ENCODE measurements around the gene SH2D4B. TPM values are rescaled to one million over a fixed set of nuclear protein-coding genes. Genes with fewer than 3 reads are reported as not detected.

SH2D4B gene
- total RNA-seq, 1 donor from 2014 or later = 1.2 TPM

DNA sequence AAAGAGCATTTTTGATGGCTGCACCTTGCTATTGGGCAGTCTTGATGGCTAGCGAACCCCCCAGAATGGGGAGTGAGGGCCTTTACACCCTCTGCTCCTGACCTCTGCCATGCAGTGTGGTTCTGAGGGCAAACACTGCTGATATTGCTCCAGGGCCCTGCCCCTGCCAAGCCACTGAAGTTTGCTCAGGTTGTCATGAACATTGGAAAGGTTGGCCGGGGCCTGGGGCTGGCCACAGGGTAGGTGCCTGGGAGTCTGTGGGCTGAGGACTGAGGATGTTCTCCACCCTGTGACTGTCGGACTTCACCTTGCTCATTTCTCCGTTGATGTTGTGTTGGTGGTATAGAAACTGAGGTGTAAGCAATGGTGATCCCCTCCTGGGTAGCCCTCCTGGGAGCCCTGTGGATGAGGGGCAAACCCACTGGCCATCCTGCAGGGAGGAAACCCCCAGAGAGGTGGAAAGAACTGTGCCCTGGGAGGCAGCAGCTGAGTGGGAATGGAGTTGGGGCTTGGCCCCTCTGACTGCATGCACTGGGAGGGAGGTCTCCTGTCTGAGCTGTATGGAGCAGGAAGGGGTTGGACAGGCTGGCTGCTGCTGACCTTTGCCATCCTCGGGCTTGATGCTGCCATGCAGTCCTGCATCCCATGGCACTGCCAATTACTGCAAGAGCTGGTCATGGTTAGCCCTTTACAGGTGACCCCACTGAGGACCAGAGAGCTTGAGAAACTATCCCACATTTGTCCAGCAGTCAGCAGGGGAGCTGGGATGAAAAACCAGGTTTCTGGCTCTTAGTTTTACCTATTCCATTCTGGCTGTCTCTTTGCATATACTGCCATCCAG lies 77.1 kb downstream of the SH2D4B start:
- FAIRE-seq (no peak), DNase-seq (ENCODE audit: low spot score in 2 of 2) (no peak)

DNA sequence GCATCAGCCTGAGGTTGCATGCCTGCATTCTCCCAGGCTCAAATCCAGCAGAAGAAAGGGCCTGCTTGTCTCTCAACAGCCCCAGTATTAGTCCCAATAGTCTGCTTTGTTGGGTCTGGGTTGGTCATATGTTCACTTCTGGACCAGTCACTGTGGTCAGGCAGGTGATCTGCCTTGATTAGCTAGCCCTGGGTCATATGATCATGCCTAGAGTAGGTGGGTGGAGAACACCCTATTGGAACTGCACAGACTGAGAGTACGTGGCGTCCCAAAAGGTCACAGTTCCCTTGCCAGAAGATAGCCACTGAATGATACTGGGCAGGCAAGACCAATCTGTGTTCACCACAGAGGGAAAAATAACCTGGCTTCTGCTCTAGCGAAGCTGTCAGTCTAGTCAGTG lies 80.1 kb downstream of the SH2D4B start:
- FAIRE-seq = no peak
- DNase-seq (ENCODE audit: low spot score in 2 of 2) = no peak

DNA sequence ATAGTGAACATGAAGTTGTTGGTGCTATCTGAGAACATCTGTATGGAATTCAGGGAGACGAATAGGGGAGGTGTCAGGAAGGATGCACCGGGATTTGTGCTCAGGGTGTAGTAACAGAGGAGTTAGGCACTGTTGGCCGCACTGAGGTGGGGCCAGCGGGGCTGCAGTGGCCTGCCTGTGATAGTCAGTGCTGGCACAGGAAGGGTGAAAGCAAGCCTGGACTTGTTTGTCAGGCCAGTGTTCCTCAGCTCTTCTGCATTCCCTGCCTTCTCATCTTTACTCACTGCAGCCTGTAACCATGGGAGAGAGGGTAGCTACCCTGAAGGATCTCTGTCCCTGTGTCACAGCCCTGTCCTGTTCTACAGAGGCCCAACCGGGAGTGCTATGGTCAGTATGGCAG lies 81.3 kb downstream of the SH2D4B start:
- FAIRE-seq (no peak), DNase-seq (ENCODE audit: low spot score in 2 of 2) (no peak)

DNA sequence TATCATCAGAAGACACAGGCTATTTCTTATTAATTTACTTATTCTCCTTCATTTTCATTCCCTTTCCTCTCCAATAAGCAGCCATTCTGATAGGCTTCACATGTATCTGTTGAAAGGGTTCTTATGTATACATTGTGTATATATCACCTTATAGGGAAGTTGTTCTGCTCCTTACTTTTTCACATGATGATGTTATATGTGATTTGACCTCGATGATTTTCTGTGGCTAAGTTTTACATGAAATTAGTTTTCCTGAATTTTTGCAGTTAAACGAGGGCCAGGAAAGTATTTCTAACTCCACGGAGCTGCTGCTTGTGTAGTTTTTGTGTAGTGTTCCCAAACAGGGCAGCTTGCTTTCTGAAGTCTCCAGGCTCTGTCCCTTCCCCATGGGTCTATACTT lies 84.5 kb downstream of the SH2D4B start:
- DNase-seq (ENCODE audit: low spot score in 2 of 2) (no peak), FAIRE-seq (no peak)

DNA sequence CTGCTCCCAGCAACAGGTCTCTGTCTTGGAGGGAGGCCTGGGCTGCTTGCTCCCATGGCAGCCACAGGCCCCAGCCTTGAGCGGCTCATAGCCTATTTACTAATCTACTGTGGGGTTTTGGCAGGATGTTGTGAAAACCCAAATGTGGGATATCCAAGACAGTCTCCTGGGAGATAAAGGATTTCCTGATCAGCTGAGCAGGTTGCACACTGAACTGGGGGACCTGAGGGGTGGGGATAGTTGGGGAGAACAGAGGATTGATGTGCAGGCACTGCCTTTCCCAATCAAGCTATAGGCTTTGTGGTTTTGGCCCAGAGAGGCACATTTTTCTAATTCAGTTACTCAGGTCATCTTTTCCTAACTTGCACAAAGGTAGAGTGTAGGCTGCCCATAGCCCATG lies 92.6 kb downstream of the SH2D4B start:
- FAIRE-seq (no peak), DNase-seq (ENCODE audit: low spot score in 2 of 2) (no peak)

DNA sequence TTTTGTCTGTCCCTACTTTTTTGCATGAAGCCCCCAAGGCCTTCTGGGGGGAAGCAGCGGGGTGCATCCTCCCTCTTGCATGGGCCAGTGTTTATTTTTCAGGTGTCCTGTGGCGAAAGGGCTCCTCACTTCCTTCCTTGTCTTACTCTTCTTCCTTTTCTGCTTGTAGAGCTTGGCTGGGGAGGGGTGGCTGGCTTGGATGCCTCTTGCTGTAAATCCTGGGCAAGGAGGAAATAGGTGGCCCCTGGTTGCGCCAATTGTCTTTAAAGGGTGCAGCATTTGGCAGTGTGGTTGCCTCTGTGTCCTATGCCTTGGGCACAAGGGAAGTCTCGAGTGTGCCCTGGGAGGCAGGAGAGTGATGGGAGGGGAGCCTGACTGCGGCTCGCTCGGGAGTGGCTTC lies 95.0 kb downstream of the SH2D4B start:
- DNase-seq (ENCODE audit: low spot score in 2 of 2) = no peak
- FAIRE-seq = no peak

DNA sequence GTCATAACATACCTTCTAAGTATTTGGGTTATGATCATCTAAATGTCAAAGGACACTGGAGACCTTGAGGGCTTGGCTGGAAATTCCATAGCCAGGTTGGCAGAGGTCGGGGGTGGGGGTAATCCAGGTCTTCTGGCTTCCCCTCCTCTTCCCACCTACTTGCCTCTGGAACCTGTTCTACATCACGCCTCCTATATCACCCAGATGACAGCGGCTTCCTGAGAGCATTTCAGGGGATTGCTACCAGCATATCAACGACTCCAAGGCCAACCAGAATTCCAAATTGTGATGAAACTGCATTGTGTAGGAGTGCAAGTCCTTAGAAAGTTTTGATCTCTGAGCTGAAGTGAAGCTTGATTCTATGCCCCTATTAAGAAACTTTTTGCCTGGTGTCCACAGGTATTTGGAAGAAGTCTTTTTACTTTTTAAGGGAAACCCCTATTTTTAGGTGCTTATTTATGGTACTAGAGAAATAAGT lies 95.7 kb downstream of the SH2D4B start:
- FAIRE-seq = no peak

DNA sequence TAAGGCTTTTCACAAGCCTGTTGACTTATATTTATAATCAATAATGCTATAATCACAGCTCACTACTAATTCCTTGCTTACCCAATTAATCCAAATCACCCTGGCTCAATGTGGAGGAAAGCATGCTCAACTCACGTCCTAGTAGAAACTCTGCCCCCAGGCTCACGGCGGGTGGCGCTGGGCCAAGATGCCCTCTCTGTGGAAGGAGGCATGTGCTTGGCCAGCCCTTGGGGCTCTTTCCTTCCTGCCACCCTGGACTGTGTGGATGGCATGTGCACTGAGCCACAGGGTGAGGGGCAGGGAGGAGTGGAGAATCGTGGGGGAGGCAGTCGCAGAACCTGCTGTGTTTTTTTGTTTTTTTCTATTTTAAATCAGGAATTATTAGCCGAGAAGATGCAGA lies 96.2 kb downstream of the SH2D4B start:
- DNase-seq (ENCODE audit: low spot score in 2 of 2) (no peak), FAIRE-seq (no peak)

More for the DNA sequence above, 95.7 kb downstream of the SH2D4B start:
- DNase-seq (ENCODE audit: low spot score in 2 of 2) = no peak

DNA sequence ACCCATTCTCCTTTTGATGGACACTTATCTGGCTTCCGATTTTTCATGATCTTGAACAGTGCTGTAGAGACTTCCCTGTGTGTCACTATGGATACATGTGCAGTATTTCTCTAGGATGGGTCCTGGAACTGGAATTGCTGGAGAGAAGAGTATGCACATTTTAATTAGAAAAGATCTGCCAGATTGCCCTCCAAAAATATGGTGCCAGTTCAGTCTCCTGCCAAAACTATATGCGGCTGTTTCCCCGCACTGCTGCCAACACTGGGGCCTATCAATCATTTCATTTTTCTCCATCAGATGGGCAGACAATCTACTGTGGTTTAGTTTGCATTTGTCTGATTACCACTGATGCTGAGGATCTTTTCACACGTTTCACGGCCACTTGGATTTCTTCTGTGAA lies 105.0 kb downstream of the SH2D4B start:
- FAIRE-seq (no peak), DNase-seq (ENCODE audit: low spot score in 2 of 2) (no peak)

DNA sequence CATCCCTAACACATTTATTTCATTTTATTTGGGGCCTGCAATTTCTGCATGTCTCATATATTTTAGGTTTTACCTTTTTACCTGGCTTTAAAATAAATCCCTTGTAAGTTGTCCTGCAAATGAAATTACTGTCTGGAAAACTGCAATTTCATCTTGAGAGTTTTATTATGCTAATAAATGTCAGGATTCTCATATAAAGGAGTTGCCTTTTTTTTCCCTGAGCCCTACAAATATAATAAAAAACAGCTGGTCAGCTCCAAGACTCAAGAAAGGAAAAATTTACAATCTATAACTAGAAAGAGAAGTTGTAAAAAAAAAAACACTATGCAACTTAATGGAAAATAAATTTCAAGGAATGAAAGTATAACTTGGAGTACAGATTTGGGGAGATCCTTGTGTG lies 108.7 kb downstream of the SH2D4B start:
- FAIRE-seq = no peak
- DNase-seq (ENCODE audit: low spot score in 2 of 2) = no peak

DNA sequence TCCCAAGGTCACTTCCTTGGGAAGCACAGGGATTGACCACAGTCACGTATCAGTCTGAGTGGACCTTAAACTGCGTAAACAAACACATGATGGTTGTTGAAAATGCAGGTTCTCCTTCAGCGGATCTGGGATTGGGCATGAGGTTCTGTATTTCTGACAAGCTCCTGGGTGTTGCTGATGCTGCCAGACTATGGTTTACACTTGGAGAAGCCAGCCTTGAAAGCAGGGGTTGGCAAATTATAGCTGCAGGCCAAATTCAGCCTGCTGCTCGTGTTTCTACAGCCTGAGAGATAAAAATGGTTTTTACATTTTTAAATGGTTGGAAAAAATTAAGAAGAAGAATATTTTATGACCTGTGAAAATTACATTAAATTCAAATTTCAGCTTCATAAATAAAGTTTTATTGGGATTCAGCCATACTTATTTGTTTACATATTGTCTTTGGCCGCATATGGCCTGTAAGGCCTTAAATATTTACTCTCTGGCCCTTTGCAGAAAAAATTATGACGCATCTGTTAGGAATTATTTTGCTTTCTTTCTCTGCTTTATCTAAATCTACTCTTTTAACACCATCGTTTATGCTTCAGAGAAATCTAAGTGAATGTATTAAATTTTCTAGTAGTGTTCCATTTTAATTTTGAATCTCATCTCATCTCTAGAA lies 109.6 kb downstream of the SH2D4B start:
- no peak for FAIRE-seq

DNA sequence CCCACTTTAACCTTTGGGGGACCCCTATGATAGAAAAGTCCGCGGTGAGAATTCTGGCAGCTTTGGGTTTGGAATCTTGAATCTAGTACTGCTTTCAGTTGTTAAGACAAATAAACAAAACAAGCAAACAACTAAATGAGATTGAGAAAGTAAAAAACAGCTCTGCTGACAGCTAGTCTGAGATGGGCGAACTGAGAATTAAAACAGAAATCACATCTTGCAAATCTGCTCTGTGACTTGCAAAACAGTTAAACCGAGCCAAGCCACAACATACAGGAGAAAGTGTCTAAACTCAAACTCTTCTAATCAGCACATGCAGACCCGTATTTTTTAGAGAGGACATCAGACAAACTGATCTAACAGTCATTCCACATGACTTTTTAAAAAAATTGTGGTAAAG lies 110.4 kb downstream of the SH2D4B start:
- FAIRE-seq (no peak), DNase-seq (ENCODE audit: low spot score in 2 of 2) (no peak)

More for the DNA sequence above, 109.6 kb downstream of the SH2D4B start:
- DNase-seq (ENCODE audit: low spot score in 2 of 2) = no peak

DNA sequence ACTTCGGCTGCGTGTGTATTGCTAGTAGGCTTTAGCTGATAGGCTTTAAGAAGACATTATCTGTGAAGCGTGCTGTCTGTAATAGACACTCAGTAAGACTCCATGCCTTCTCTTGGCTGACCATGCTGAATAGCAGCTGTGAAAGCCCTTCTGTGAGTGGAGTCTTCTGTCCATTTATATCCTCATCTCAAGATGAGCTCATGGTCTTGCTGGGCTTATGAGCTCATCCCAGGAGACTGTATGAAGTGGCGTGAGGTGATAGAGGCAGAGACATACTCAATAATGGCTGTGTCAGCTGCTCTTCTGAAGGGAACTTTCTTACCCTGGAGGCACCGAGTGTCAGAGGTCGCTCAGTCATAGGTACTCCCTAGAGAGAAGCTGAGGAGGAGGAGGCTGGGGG lies 111.5 kb downstream of the SH2D4B start:
- FAIRE-seq = no peak
- no peak for DNase-seq (ENCODE audit: low spot score in 2 of 2)

DNA sequence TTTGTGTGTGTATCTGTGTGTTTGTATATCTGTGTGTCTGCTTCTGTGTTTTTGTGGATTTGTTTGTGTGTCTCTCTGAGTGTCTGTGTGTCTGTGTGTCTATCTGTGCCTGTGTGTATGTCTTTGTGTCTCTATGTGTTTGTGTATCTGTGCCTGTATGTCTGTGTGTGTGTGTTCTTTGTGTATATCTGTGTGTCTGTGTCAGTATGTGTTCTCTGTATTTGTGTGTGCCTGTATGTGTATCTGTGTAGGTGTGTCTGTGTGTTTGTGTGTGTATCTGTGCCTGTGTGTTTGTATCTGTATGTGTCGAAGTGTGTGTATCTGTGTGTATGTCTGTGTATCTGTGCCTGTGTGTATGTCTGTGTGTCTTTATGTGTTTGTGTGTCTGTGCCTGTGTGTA lies 118.2 kb downstream of the SH2D4B start:
- DNase-seq (ENCODE audit: low spot score in 2 of 2) (no peak), FAIRE-seq (no peak)

DNA sequence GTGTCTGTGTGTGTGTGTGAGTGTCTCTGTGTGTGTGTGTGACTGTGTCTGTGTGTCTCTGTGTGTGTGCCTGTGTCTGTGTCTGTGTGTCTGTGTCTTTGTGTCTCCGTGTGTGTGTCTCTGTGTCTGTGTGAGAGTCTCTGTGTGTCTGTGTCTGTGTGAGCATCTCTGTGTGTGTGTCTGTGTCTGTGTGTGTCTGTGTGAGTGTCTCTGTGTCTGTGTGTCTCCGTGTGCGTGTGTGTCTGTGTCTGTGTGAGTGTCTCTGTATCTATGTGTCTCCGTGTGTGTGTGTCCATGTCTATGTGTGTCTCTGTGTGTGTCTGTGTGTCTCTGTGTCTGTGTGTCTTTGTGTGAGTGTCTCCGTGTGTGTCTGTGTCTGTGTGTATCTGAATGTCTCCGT lies 120.4 kb downstream of the SH2D4B start:
- no peak for FAIRE-seq
- no peak for DNase-seq (ENCODE audit: low spot score in 2 of 2)

DNA sequence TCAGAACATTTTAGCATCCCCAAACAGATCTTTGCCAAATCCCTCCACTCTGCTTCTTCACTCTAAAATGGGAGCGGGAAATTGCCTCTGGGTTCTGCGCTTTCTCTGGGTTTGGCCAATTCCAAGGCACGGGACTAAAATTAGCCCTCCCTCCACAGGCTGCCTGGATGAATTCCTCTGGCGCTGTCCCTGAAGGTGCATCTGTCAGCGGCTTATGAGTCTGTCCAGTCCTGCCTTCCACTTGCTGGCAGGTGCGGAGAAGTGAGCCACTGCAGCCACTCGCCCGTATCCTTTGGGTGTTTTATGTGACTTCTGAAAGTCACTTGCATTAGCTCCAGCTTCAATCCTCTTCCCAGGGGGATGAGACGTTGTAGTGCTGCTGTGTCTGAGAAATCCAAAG lies 121.6 kb downstream of the SH2D4B start:
- no peak for DNase-seq (ENCODE audit: low spot score in 2 of 2)
- FAIRE-seq = no peak

DNA sequence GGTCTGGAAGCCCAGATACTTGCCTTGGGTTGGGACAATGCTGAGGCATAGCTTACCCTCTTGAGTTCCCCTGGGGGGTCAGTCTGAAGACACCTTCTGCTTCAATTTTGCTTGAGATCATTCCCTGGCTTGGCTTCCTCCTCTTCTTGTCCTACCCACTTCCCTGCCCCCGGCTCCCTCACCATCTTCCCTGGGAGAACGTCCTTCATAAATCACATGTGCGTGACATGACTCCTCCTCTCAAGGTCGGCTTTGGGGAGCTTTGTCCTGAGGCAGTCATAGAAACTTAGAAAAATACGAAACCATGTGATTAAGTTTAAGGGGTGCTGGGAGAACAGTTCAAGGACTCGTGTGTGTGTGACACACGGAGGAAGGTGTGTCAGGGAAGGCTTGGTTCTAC lies 122.6 kb downstream of the SH2D4B start:
- DNase-seq (ENCODE audit: low spot score in 2 of 2) (no peak), FAIRE-seq (no peak)

DNA sequence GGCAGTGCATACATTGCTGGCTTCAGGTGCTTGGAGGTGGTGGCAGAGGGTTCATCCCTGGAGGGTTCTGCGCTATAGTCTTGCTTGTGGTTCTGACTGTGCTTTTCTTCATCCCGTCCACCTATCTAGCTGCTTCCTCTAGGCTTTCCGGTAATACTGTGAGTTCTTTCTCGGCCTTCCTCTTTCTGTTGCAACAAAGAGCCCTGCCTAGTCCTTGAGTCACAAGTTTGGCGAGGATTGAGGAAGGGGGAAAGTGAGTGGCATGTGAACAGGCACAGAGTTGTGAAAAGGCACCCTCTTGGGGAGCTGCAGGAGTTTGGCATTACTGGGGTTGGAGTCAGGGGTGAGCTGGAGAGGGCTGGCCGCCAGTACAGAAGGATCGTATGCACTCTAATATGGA lies 123.0 kb downstream of the SH2D4B start:
- DNase-seq (ENCODE audit: low spot score in 2 of 2) = no peak
- FAIRE-seq = no peak

DNA sequence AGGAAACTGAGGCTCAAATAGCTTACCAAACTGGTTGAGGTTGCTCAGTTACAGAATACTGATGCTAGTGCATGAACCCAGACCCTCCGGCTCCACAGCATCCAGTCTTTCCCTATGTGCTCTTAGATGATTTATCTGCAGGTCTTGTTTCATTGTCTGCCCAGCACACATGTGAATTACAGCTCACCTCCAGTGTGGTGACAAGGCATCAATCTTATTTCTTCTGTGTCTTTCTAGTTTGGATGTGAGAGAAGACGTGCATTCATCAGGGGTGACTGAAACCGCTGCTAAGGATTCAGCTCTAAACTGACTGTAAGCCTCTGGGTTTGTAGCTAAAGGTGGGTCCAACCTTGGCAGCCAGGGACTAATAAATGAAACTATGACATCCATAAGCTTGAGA lies 123.8 kb downstream of the SH2D4B start:
- DNase-seq (ENCODE audit: low spot score in 2 of 2) = no peak
- FAIRE-seq = no peak

DNA sequence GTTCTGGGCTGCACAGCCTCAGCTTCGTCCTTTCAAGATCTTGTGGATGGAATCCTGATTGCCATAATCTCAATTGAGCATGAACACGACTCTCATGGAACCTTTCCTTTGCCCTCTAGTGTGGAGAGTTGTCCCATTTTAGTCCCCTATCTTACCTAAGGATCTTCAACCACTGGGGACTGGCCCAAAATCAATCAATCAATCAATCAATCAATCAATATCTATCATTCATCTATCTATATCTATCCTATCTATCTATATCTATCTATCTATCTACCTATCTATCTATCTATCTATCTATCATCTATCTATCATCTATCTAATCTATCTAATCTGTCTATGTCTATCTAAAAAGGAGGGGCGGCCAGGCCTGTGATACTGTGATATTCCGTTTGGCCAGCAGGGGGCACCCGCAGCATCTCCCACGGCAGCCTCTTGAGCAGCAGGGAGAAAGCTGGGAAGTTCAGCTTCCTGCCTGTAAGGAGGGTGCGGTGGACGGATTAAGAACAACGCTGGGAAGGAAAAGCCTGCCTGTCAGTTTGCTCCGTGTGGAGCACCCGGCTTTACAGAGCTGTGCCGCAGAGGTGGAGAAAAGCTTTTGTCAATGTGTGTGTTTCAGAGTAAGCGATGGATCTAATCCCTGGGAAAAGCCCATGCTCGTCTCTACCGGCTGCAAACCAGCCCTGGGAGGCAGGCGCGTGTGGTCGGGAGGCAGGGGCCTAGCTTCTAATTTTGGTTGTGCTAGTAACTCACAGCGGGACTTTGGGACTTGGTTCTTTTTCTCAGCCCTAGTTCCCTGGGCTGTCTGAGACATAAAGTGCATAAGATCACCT lies 124.9 kb downstream of the SH2D4B start:
- DNase-seq (ENCODE audit: low spot score in 2 of 2) (peak; percentile 41 to 75), FAIRE-seq (no peak)

DNA sequence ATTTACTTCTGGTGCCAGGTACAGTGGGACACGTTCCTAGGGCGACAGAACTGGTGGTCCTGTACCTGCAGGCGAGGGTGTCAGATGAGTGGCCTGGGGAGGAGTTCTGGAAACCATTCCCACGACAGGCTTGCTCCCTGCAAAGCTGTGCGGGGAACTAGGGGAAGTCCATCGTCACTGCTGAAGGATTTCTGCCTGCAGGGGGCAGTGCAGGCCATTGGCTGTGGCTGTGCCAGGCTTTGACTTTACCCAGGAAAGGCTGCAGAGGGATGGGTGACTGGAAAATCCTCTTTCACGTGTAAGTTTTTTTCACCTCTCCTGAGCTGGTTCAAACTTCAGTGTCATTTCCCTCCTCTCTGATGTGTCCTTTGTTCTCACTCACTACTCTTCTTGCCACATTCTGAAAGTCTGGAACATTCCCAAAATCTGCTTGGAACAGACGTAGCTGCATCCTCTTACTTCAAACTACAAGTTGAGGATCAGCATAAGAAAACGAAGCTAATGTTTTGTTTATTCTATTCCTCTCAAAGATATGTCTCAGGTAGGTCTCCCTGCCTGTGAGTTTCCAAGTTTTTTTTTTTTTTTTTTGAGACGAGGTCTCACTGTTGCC lies 126.5 kb downstream of the SH2D4B start:
- no peak for FAIRE-seq
- DNase-seq (ENCODE audit: low spot score in 2 of 2) = peak in 1 of 2 donors; percentile 63
